ENCODE data around the gene PFDN5. TPM values are rescaled to one million over a fixed set of nuclear protein-coding genes. Genes with fewer than 3 reads are reported as not detected.

PFDN5 gene
- total RNA-seq, 2 experiments from 2014 or later = 264 to 348 TPM

DNA sequence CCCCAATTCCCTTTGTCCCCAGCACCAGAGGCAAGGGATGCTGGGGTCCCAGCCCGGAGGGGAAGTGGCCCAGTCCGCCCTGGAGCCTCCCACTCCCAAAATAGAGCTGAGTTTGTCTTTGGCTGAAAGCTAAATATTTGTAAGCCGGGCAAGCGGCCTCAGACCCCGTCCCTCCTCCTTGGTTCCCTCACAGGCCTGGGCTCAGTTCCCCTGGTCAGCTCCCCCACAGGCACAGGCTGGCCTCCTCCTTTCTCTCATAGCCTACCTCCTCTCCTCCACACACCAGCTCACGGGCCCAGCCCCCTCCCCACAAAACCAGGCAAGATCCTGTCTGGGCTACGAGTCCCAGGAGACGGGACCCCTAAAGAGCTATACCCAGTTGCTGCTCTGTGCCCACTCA is 39.5 kb downstream of the PFDN5 start:
- no peaks in the 10 kb centered on the region for H4K20me1 ChIP-seq (ENCODE audit: insufficient read depth, low read length)
- DNase-seq (ENCODE audit: low spot score) = no peak
- CTCF ChIA-PET (ENCODE audit: unreplicated experiment) = no interaction called here
- no peaks in the 10 kb centered on the region for H3K9me3 ChIP-seq (ENCODE audit: low read length)
- no peak overlapping the region for H2AFZ ChIP-seq (ENCODE audit: low read length)
- H3K9me2 ChIP-seq (ENCODE audit: insufficient read depth, low read length) = no peaks in the 10 kb centered on the region
- no peaks in the 10 kb centered on the region for H3K79me2 ChIP-seq (ENCODE audit: insufficient read depth, low read depth, low read length)
- H3K4me2 ChIP-seq (ENCODE audit: low read length) = no peak overlapping the region
- intact Hi-C loops (cut with micrococcal nuclease; ENCODE audit: unreplicated experiment) = no loop called here
- no peaks in the 10 kb centered on the region for H3K36me3 ChIP-seq (ENCODE audit: insufficient read depth, low read length)
- TF ChIP-seq CTCF (conservative IDR thresholded peaks at IDR 0.05; ENCODE audit: low read length) = no peak
- TF ChIP-seq EZH2phosphoT487 (IDR thresholded peaks at IDR 0.05; ENCODE audit: borderline replicate concordance, low read depth, low read length) = no peak
- H3K4me1 ChIP-seq (ENCODE audit: insufficient read depth, low read length, poor library complexity, severe bottlenecking) = no peaks in the 10 kb centered on the region
- POLR2A ChIA-PET = interaction anchor here (0.8 to 1.0 kb wide), 2 partner anchors 11 to 45 kb away, joined by 3 to 4 read pairs; partner anchors contain the start of gene SP1
- H3K4me3 ChIP-seq (ENCODE audit: low read depth, low read length, poor library complexity, severe bottlenecking) = no peak overlapping the region
- BruUV-seq (replicated peaks) = no TSS peak
- H3K27ac ChIP-seq (ENCODE audit: low read depth, low read length, poor library complexity, severe bottlenecking) = no peak overlapping the region

- H3K4me1 ChIP-seq (ENCODE audit: insufficient read depth, low read length, poor library complexity, severe bottlenecking) = no peaks in the 10 kb centered on the region
- H3K9me2 ChIP-seq (ENCODE audit: insufficient read depth, low read length) = no peaks in the 10 kb centered on the region
- H3K27ac ChIP-seq (ENCODE audit: low read depth, low read length, poor library complexity, severe bottlenecking) = no peak within 1 kb of the TSS
- ChIA-PET CTCF (ENCODE audit: unreplicated experiment) (interaction anchor here (1.0 kb wide), 1 partner anchor 9 kb away, joined by 3 read pairs; no protein-coding TSS in a partner anchor), POLR2A (interaction anchor here (0.6 kb wide), 1 partner anchor 52 kb away, joined by 3 read pairs; no protein-coding TSS in a partner anchor)
- no peak for DNase-seq (ENCODE audit: low spot score)
- H3K4me3 ChIP-seq (ENCODE audit: low read depth, low read length, poor library complexity, severe bottlenecking) = no peak within 1 kb of the TSS
- H3K4me2 ChIP-seq (ENCODE audit: low read length) = no peak within 1 kb of the TSS
- intact Hi-C loops (cut with micrococcal nuclease; ENCODE audit: unreplicated experiment) = no loop called here
- TF ChIP-seq EZH2phosphoT487 (IDR thresholded peaks at IDR 0.05; ENCODE audit: borderline replicate concordance, low read depth, low read length) (no peak), CTCF (conservative IDR thresholded peaks at IDR 0.05; ENCODE audit: low read length) (no peak)
- no peaks in the 10 kb centered on the region for H3K36me3 ChIP-seq (ENCODE audit: insufficient read depth, low read length)
- H4K20me1 ChIP-seq (ENCODE audit: insufficient read depth, low read length) = no peaks in the 10 kb centered on the region
- H2AFZ ChIP-seq (ENCODE audit: low read length) = no peak within 1 kb of the TSS
- H3K9me3 ChIP-seq (ENCODE audit: low read length) = no peaks in the 10 kb centered on the region
- no peaks in the 10 kb centered on the region for H3K79me2 ChIP-seq (ENCODE audit: insufficient read depth, low read depth, low read length)
- BruUV-seq (replicated peaks) = no TSS peak
Observed at GRCh38 chr12:53336181-53336681, 40.9 kb downstream of the PFDN5 start, which contains the start of gene SP7. Gene SP7, minus strand, starts transcription at chr12:53336354. Its CDS starts 708 bp downstream, at chr12:53335646.

- H3K4me2 ChIP-seq (ENCODE audit: low read length) = no peak overlapping the region
- H3K4me1 ChIP-seq (ENCODE audit: insufficient read depth, low read length, poor library complexity, severe bottlenecking) = no peaks in the 10 kb centered on the region
- no peaks in the 10 kb centered on the region for H3K36me3 ChIP-seq (ENCODE audit: insufficient read depth, low read length)
- ChIA-PET POLR2A (interaction anchor here (0.6 kb wide), 1 partner anchor 138 kb away, joined by 6 read pairs; no protein-coding TSS in a partner anchor), CTCF (ENCODE audit: unreplicated experiment) (no interaction called here)
- H3K79me2 ChIP-seq (ENCODE audit: insufficient read depth, low read depth, low read length) = no peaks in the 10 kb centered on the region
- H3K27ac ChIP-seq (ENCODE audit: low read depth, low read length, poor library complexity, severe bottlenecking) = no peak overlapping the region
- H3K9me2 ChIP-seq (ENCODE audit: insufficient read depth, low read length) = no peaks in the 10 kb centered on the region
- TF ChIP-seq CTCF (conservative IDR thresholded peaks at IDR 0.05; ENCODE audit: low read length) (no peak), EZH2phosphoT487 (IDR thresholded peaks at IDR 0.05; ENCODE audit: borderline replicate concordance, low read depth, low read length) (no peak)
- intact Hi-C loops (cut with micrococcal nuclease; ENCODE audit: unreplicated experiment) = no loop called here
- no peak overlapping the region for H2AFZ ChIP-seq (ENCODE audit: low read length)
- DNase-seq (ENCODE audit: low spot score) = no peak
- H4K20me1 ChIP-seq (ENCODE audit: insufficient read depth, low read length) = no peaks in the 10 kb centered on the region
- no peak overlapping the region for H3K4me3 ChIP-seq (ENCODE audit: low read depth, low read length, poor library complexity, severe bottlenecking)
- BruUV-seq (replicated peaks) = no TSS peak
- no peaks in the 10 kb centered on the region for H3K9me3 ChIP-seq (ENCODE audit: low read length)
Observed at GRCh38 chr12:53338017-53338416, 42.7 kb downstream of the PFDN5 start.
